GM12801 (cell line): ENCODE results near the gene SUPT16H.

Experiments used
- TF ChIP-seq, protein P1 (sequence below): IDR thresholded peaks from one replicate; pipeline ENCODE4 v1.5.1; 2011; ENCODE audit warnings: control low read depth; ENCODE audit not compliant: insufficient read length; ENCODE audit errors: extremely low read depth

The SUPT16H gene

DNA sequence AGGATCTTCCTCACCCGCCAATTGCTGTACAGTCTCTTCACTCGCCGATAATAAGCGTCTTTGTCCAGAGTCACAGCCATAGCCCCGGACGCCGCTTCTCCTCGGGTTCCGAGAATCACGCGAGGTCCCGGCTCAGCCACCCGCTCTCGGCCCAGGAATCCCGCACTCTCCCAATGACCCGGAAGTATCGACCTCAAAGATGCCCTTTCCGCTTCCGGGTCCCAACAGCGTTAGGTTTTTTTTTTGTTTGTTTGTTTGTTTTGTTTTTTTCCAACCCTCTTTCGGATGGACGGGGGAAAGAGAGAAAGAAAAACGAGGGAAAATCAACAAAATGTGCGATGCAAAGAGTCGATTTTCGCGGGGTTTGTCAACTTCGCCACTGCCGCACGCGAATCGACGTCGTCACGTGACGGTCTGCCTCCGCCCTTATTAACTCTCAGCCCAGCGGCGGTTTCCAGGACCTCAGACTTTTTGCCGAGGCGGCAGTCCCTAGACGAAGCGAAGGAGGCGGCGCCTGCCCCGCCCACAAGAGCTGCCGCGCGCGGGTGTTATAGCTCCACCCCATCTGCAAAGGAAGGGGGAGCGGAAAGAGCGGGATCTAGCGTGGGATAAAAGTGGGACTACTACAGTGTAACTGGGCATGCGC lies at the start of gene SUPT16H:
Gene SUPT16H, minus strand, starts transcription at position 172 of the 646 bp plus-strand sequence. Its CDS starts 92 bp downstream, at position 80.
- TF ChIP-seq, protein P1, sequence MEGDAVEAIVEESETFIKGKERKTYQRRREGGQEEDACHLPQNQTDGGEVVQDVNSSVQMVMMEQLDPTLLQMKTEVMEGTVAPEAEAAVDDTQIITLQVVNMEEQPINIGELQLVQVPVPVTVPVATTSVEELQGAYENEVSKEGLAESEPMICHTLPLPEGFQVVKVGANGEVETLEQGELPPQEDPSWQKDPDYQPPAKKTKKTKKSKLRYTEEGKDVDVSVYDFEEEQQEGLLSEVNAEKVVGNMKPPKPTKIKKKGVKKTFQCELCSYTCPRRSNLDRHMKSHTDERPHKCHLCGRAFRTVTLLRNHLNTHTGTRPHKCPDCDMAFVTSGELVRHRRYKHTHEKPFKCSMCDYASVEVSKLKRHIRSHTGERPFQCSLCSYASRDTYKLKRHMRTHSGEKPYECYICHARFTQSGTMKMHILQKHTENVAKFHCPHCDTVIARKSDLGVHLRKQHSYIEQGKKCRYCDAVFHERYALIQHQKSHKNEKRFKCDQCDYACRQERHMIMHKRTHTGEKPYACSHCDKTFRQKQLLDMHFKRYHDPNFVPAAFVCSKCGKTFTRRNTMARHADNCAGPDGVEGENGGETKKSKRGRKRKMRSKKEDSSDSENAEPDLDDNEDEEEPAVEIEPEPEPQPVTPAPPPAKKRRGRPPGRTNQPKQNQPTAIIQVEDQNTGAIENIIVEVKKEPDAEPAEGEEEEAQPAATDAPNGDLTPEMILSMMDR, result no peak

GRCh38 chr14:21431126-21431525 lies 47.3 kb upstream of the SUPT16H start:
- TF ChIP-seq, protein P1, result no peak

- TF ChIP-seq, protein P1, result no peak
Observed at GRCh38 chr14:21428930-21429329, 45.1 kb upstream of the SUPT16H start.

- TF ChIP-seq, protein P1, result no peak
Observed at GRCh38 chr14:21426692-21427091, 42.9 kb upstream of the SUPT16H start.

GRCh38 chr14:21419528-21419927 lies 35.7 kb upstream of the SUPT16H start:
- TF ChIP-seq, protein P1, result no peak

- TF ChIP-seq, protein P1, result no peak
Observed at GRCh38 chr14:21415329-21415728, 31.5 kb upstream of the SUPT16H start.

GRCh38 chr14:21414137-21414631 lies 30.4 kb upstream of the SUPT16H start:
- TF ChIP-seq, protein P1, result no peak

GRCh38 chr14:21408147-21408546 lies 24.3 kb upstream of the SUPT16H start:
- TF ChIP-seq, protein P1, result no peak
